ENCODE data around the gene SYNGAP1.

The SYNGAP1 gene

DNA sequence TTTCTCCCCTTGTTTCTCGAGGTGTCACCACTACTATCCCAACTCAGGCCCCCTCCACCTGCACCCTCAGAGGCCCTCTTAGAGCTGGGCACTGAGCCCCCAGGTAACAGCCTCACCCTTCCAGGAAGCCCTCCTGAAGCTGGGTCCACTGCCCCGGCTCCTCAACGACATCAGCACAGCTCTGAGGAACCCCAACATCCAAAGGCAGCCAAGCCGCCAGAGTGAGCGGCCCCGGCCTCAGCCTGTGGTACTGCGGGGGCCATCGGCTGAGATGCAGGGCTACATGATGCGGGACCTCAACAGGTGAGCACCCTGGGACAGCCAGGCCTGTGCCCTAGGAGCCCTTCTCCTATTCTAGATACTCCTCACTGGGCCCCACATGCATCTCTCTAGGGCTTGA lies 21.6 kb downstream of the SYNGAP1 start:
- TF ChIP-seq, protein P1, sequence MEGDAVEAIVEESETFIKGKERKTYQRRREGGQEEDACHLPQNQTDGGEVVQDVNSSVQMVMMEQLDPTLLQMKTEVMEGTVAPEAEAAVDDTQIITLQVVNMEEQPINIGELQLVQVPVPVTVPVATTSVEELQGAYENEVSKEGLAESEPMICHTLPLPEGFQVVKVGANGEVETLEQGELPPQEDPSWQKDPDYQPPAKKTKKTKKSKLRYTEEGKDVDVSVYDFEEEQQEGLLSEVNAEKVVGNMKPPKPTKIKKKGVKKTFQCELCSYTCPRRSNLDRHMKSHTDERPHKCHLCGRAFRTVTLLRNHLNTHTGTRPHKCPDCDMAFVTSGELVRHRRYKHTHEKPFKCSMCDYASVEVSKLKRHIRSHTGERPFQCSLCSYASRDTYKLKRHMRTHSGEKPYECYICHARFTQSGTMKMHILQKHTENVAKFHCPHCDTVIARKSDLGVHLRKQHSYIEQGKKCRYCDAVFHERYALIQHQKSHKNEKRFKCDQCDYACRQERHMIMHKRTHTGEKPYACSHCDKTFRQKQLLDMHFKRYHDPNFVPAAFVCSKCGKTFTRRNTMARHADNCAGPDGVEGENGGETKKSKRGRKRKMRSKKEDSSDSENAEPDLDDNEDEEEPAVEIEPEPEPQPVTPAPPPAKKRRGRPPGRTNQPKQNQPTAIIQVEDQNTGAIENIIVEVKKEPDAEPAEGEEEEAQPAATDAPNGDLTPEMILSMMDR (IDR thresholded peaks at IDR 0.05; ENCODE audit: insufficient read depth, low read depth, low read length, missing control alignments) = no peak
- no peak overlapping the region for H3K4me3 ChIP-seq (ENCODE audit: low read depth, low read length)
- no peak for DNase-seq (ENCODE audit: low read depth)

DNA sequence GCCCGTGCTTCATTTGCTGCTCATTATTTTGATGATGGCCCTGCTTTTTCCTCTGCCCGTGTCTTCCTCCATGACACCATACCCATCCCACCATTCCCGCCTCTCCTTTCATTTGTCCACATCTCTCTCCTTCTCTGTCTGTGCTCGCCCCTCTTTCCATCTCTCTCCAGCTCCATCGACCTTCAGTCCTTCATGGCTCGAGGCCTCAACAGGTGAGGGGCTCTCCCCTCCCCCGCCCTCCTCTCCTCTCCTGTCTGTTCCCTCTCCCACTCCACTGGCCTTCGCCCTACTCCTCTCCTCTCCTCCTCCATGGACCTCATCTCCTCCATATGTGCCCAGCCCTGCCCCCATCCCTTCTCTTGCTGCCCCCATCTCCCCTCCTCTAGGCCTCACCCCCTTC lies 22.4 kb downstream of the SYNGAP1 start:
- H3K4me3 ChIP-seq (ENCODE audit: low read depth, low read length) = no peak overlapping the region
- no peak for DNase-seq (ENCODE audit: low read depth)
- TF ChIP-seq, protein P1 (IDR thresholded peaks at IDR 0.05; ENCODE audit: insufficient read depth, low read depth, low read length, missing control alignments) = no peak

DNA sequence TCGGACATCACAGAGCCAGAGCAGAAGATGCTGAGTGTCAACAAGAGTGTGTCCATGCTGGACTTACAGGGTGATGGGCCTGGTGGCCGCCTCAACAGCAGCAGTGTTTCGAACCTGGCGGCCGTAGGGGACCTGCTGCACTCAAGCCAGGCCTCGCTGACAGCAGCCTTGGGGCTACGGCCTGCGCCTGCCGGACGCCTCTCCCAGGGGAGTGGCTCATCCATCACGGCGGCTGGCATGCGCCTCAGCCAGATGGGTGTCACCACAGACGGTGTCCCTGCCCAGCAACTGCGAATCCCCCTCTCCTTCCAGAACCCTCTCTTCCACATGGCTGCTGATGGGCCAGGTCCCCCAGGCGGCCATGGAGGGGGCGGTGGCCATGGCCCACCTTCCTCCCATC lies 23.2 kb downstream of the SYNGAP1 start:
- DNase-seq (ENCODE audit: low read depth) = no peak
- H3K4me3 ChIP-seq (ENCODE audit: low read depth, low read length) = no peak overlapping the region
- TF ChIP-seq, protein P1 (IDR thresholded peaks at IDR 0.05; ENCODE audit: insufficient read depth, low read depth, low read length, missing control alignments) = no peak

- TF ChIP-seq, protein P1 (IDR thresholded peaks at IDR 0.05; ENCODE audit: insufficient read depth, low read depth, low read length, missing control alignments) = no peak
- DNase-seq (ENCODE audit: low read depth) = no peak
- no peak overlapping the region for H3K4me3 ChIP-seq (ENCODE audit: low read depth, low read length)
These were observed 24.0 kb downstream of the SYNGAP1 start for GRCh38 chr6:33443619-33444504.

DNA sequence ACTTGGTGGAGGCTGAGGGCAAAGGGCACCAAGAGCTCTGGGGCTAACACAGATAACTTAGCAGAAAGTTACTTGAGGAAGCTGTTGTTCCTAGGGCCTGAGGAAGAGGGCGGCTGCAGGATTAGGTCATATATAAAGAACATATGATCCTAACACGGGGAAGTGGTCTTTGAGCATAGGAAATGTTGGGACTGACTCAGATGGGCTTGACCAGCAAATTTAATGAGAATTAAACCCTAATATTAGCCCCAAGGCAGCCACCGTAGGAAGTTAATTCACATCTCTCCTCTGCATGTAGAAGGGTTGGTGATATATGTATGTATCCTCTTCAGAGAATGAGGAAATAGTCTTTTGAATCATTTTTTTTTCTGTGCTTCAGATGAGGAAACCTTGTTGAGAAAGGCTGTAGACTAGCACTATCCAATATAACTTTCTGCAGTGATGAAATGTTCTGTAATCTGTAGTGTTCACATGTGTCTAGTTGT lies 25.3 kb downstream of the SYNGAP1 start:
- TF ChIP-seq, protein P1 (IDR thresholded peaks at IDR 0.05; ENCODE audit: insufficient read depth, low read depth, low read length, missing control alignments) = no peak
- no peak for DNase-seq (ENCODE audit: low read depth)
- no peak overlapping the region for H3K4me3 ChIP-seq (ENCODE audit: low read depth, low read length)

DNA sequence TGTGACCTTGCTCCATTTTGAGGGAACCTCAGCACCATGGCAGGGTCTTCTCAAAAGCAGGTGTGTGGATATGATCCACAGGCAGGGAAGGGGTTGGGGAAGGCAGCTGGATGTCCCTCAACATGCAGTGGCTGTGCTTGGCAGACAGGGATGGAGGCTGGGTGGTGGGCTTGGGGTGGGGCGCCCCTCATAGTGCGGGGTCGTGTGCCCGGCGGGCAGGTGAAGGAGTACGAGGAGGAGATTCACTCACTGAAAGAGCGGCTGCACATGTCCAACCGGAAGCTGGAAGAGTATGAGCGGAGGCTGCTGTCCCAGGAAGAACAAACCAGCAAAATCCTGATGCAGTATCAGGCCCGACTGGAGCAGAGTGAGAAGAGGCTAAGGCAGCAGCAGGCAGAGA lies 26.5 kb downstream of the SYNGAP1 start:
- no peak overlapping the region for H3K4me3 ChIP-seq (ENCODE audit: low read depth, low read length)
- DNase-seq (ENCODE audit: low read depth) = no peak
- TF ChIP-seq, protein P1 (IDR thresholded peaks at IDR 0.05; ENCODE audit: insufficient read depth, low read depth, low read length, missing control alignments) = no peak
